CD4-positive, alpha-beta T cell treated with Interleukin-1 beta for 1 hour (primary cell): Measurements from ENCODE around the gene DAPP1.
"Not testable (repeated sequence)": the region's sequence is repeated elsewhere in the genome, so short reads cannot be mapped to it uniquely, and the experiment has no call there.

Source experiments
- DNase-seq, 2 donors: peaks; one replicate each; pipeline ENCODE4 v3.0.0-alpha.2; 2020 to 2022

DAPP1 gene

GRCh38 chr4:99825272-99825671 is 8.6 kb downstream of the DAPP1 start:
- DNase-seq: no peak

- no peak for DNase-seq
Measured at GRCh38 chr4:99826016-99826415, 9.4 kb downstream of the DAPP1 start.

- no peak for DNase-seq
Measured at GRCh38 chr4:99827454-99827853, 10.8 kb downstream of the DAPP1 start.

- no peak for DNase-seq
Measured at GRCh38 chr4:99827857-99828256, 11.2 kb downstream of the DAPP1 start.

- DNase-seq: no peak
Measured at GRCh38 chr4:99828477-99828876, 11.8 kb downstream of the DAPP1 start.

GRCh38 chr4:99830051-99830450 is 13.4 kb downstream of the DAPP1 start:
- DNase-seq: not testable (repeated sequence)

GRCh38 chr4:99832321-99832720 is 15.7 kb downstream of the DAPP1 start:
- no peak for DNase-seq

- no peak for DNase-seq
Measured at GRCh38 chr4:99832758-99833157, 16.1 kb downstream of the DAPP1 start.

GRCh38 chr4:99833756-99834155 is 17.1 kb downstream of the DAPP1 start:
- no peak for DNase-seq

- DNase-seq: no peak
Measured at GRCh38 chr4:99834569-99834968, 17.9 kb downstream of the DAPP1 start.

- no peak for DNase-seq
Measured at GRCh38 chr4:99835942-99836341, 19.3 kb downstream of the DAPP1 start.

GRCh38 chr4:99838927-99839326 is 22.3 kb downstream of the DAPP1 start:
- DNase-seq: no peak

- no peak for DNase-seq
Measured at GRCh38 chr4:99841129-99841528, 24.5 kb downstream of the DAPP1 start.

GRCh38 chr4:99843413-99843812 is 26.8 kb downstream of the DAPP1 start:
- DNase-seq: no peak

- DNase-seq: no peak
Measured at GRCh38 chr4:99844048-99844447, 27.4 kb downstream of the DAPP1 start.

- DNase-seq: no peak
Measured at GRCh38 chr4:99845179-99845578, 28.6 kb downstream of the DAPP1 start.

- DNase-seq: peak in 1 of 2 donors; percentile 30
Measured at GRCh38 chr4:99845708-99846469, 29.3 kb downstream of the DAPP1 start.

- no peak for DNase-seq
Measured at GRCh38 chr4:99846891-99847290, 30.3 kb downstream of the DAPP1 start.

GRCh38 chr4:99847362-99847976 is 30.8 kb downstream of the DAPP1 start:
- peak; percentile 10 to 34 for DNase-seq

GRCh38 chr4:99848591-99849001 is 32.0 kb downstream of the DAPP1 start:
- no peak for DNase-seq

GRCh38 chr4:99852199-99852749 is 35.6 kb downstream of the DAPP1 start:
- DNase-seq: no peak

- DNase-seq: no peak
Measured at GRCh38 chr4:99853190-99853589, 36.6 kb downstream of the DAPP1 start.

GRCh38 chr4:99853999-99854398 is 37.4 kb downstream of the DAPP1 start:
- no peak for DNase-seq

GRCh38 chr4:99855678-99856077 is 39.1 kb downstream of the DAPP1 start:
- peak; percentile 18 to 30 for DNase-seq
